SIG-M5 (cell line): ENCODE data around the gene TFR2.

Source experiments
- DNase-seq: peaks from one replicate; lab custom pipeline; 2025; lab: John Stamatoyannopoulos, UW

TFR2 gene

GRCh38 chr7:100572949-100573675 is 68.2 kb downstream of the TFR2 start:
- no peak for DNase-seq

GRCh38 chr7:100572281-100572948 is 68.9 kb downstream of the TFR2 start:
- no peak for DNase-seq

GRCh38 chr7:100571829-100572116 is 69.6 kb downstream of the TFR2 start:
- no peak for DNase-seq

- DNase-seq: no peak
These were observed 70.2 kb downstream of the TFR2 start for GRCh38 chr7:100570954-100571828.
